HEK293 (cell line): ENCODE data around the gene SLC9A9.

Source experiments
- CTCF ChIA-PET: fragments of 350-600 bp; formaldehyde crosslinking; extraction: SDS; loops from one replicate; lab custom pipeline; 2021; ENCODE audit warnings: antibody characterized with exemption; lab: Yijun Ruan, JAX
- POLR2A ChIA-PET: fragments of 300-600 bp; formaldehyde crosslinking; extraction: SDS; loops from one replicate; lab custom pipeline; 2020; ENCODE audit warnings: antibody characterized with exemption, inconsistent platforms; lab: Yijun Ruan, JAX
- H3K27ac ChIP-seq: fragments of 200-500 bp; sonication (Bioruptor generic); 2 replicates; pipeline ENCODE4 v1.5.1; 2014; ENCODE audit warnings: low read depth, low read length, control low read depth, inconsistent platforms; ENCODE audit errors: extremely low read depth
- H3K36me3 ChIP-seq, 2 experiments: fragments of 200-500 bp in 1 of 2; sonication (Bioruptor generic) in 1 of 2; 1 replicate in 1 of 2; 2 replicates in 1 of 2; pipeline ENCODE4 v1.5.1; 2014 to 2017; ENCODE audit warnings: inconsistent platforms in 2 of 2, low read length in 2 of 2; ENCODE audit not compliant: control insufficient read depth in 2 of 2, insufficient read depth in 1 of 2
- H3K4me1 ChIP-seq: fragments of 200-500 bp; sonication (Bioruptor generic); 2 replicates; pipeline ENCODE4 v1.5.1; 2014; ENCODE audit warnings: mild to moderate bottlenecking, low read length, inconsistent platforms; ENCODE audit not compliant: control insufficient read depth, insufficient read depth
- H3K4me3 ChIP-seq: 2 replicates; pipeline ENCODE4 v1.5.1; 2011; ENCODE audit warnings: low read depth, mild to moderate bottlenecking, control low read depth, low read length, moderate library complexity
- H3K9me3 ChIP-seq: fragments of 200-500 bp; sonication (Bioruptor generic); 2 replicates; pipeline ENCODE4 v1.5.1; 2014; ENCODE audit warnings: low read depth, low read length, inconsistent platforms; ENCODE audit not compliant: control insufficient read depth, insufficient read depth
- KLF7 ChIP-seq: fragments of 450-650 bp; formaldehyde crosslinking; IDR thresholded peaks from 2 replicates; pipeline ENCODE4 v1.5.1; 2016; ENCODE audit warnings: missing biosample characterization, missing genetic modification characterization, borderline replicate concordance
- ZNF133 ChIP-seq: fragments of 450-650 bp; formaldehyde crosslinking; IDR thresholded peaks from 2 replicates; pipeline ENCODE4 v1.5.1; 2016; ENCODE audit warnings: missing biosample characterization, missing genetic modification characterization
- ZNF174 ChIP-seq: fragments of 450-650 bp; formaldehyde crosslinking; IDR thresholded peaks from 2 replicates; pipeline ENCODE4 v1.5.0; 2017; ENCODE audit warnings: missing biosample characterization, mild to moderate bottlenecking, missing genetic modification characterization
- ZNF184 ChIP-seq: fragments of 450-650 bp; IDR thresholded peaks from 2 replicates; pipeline ENCODE4 v1.5.1; 2018; ENCODE audit warnings: missing biosample characterization, mild to moderate bottlenecking, missing genetic modification characterization
- ZNF302 ChIP-seq: fragments of 450-650 bp; formaldehyde crosslinking; IDR thresholded peaks from 2 replicates; pipeline ENCODE4 v1.5.1; 2016; ENCODE audit warnings: missing biosample characterization, missing genetic modification characterization, low read depth
- ZNF311 ChIP-seq: fragments of 450-650 bp; formaldehyde crosslinking; IDR thresholded peaks from 2 replicates; pipeline ENCODE4 v1.5.1; 2017; ENCODE audit warnings: missing biosample characterization, missing genetic modification characterization, borderline replicate concordance
- ZNF404 ChIP-seq: fragments of 450-650 bp; formaldehyde crosslinking; IDR thresholded peaks from 2 replicates; pipeline ENCODE4 v1.5.1; 2017; ENCODE audit warnings: missing biosample characterization, missing genetic modification characterization
- ZNF426 ChIP-seq: fragments of 450-650 bp; formaldehyde crosslinking; IDR thresholded peaks from 2 replicates; pipeline ENCODE4 v1.5.1; 2017; ENCODE audit warnings: missing biosample characterization, missing genetic modification characterization, mild to moderate bottlenecking, inconsistent platforms, moderate library complexity
- ZNF514 ChIP-seq: fragments of 450-650 bp; formaldehyde crosslinking; IDR thresholded peaks from 2 replicates; pipeline ENCODE4 v1.5.1; 2016; ENCODE audit warnings: missing biosample characterization, missing genetic modification characterization
- ZNF529 ChIP-seq: fragments of 450-650 bp; formaldehyde crosslinking; IDR thresholded peaks from 2 replicates; pipeline ENCODE4 v1.5.1; 2017; ENCODE audit warnings: missing genetic modification characterization, missing biosample characterization; ENCODE audit not compliant: insufficient replicate concordance
- ZNF600 ChIP-seq: fragments of 450-650 bp; formaldehyde crosslinking; IDR thresholded peaks from 2 replicates; pipeline ENCODE4 v1.5.1; 2016; ENCODE audit warnings: missing biosample characterization, missing genetic modification characterization
- ZNF670 ChIP-seq: fragments of 450-650 bp; formaldehyde crosslinking; IDR thresholded peaks from 2 replicates; pipeline ENCODE4 v1.5.1; 2016; ENCODE audit warnings: missing biosample characterization, missing genetic modification characterization, low read depth
- ZNF777 ChIP-seq: fragments of 450-650 bp; formaldehyde crosslinking; IDR thresholded peaks from 2 replicates; pipeline ENCODE4 v1.5.1; 2017; ENCODE audit warnings: missing biosample characterization, missing genetic modification characterization, borderline replicate concordance
- ZSCAN30 ChIP-seq: fragments of 450-650 bp; IDR thresholded peaks from 2 replicates; pipeline ENCODE4 v1.5.1; 2018; ENCODE audit warnings: missing biosample characterization, mild to moderate bottlenecking, missing genetic modification characterization, moderate library complexity
- TF ChIP-seq, protein P1 (sequence below): fragments of 450-650 bp; formaldehyde crosslinking; IDR thresholded peaks from 2 replicates; pipeline ENCODE4 v1.5.1; 2016; ENCODE audit warnings: missing biosample characterization, missing genetic modification characterization
- TF ChIP-seq, protein P2 (sequence below): fragments of 450-650 bp; formaldehyde crosslinking; IDR thresholded peaks from 2 replicates; pipeline ENCODE4 v1.5.1; 2017; ENCODE audit warnings: missing biosample characterization, mild to moderate bottlenecking, missing genetic modification characterization, moderate library complexity
- TF ChIP-seq, protein P3 (sequence below): fragments of 450-650 bp; IDR thresholded peaks from 2 replicates; pipeline ENCODE4 v1.5.1; 2018; ENCODE audit warnings: missing biosample characterization, mild to moderate bottlenecking, missing genetic modification characterization
- TF ChIP-seq, protein P4 (sequence below): fragments of 450-650 bp; formaldehyde crosslinking; IDR thresholded peaks from 2 replicates; pipeline ENCODE4 v1.5.1; 2016; ENCODE audit warnings: missing biosample characterization, missing genetic modification characterization, low read depth
- TF ChIP-seq, protein P5 (sequence below): fragments of 450-650 bp; formaldehyde crosslinking; IDR thresholded peaks from 2 replicates; pipeline ENCODE4 v1.5.1; 2017; ENCODE audit warnings: missing biosample characterization, missing genetic modification characterization

The SLC9A9 gene

DNA sequence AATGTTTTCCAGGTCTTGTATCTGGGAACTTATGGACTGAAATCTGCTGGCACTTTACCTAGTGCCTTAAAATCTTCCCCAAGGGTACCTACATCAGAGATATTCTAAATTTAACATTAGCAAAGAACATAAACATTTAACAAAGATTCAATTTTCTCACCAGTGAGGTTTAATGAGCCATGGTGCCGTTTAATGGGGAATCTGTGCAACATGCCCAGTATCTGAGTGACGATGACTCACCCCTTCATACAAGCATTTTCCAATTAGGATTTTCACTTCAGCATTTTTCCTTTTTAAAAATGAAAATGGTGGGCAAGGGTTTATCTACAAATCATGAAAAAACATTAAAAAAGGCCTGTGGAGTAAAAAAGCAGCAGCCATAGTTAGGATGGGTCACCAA, 189.4 kb downstream of the SLC9A9 start (continued):
- TF ChIP-seq ZNF302 (tag by site-specific recombination): no peak
- TF ChIP-seq ZNF311: no peak
- TF ChIP-seq, protein P1, sequence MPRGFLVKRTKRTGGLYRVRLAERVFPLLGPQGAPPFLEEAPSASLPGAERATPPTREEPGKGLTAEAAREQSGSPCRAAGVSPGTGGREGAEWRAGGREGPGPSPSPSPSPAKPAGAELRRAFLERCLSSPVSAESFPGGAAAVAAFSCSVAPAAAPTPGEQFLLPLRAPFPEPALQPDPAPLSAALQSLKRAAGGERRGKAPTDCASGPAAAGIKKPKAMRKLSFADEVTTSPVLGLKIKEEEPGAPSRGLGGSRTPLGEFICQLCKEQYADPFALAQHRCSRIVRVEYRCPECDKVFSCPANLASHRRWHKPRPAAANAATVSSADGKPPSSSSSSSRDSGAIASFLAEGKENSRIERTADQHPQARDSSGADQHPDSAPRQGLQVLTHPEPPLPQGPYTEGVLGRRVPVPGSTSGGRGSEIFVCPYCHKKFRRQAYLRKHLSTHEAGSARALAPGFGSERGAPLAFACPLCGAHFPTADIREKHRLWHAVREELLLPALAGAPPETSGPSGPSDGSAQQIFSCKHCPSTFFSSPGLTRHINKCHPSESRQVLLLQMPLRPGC (tag by site-specific recombination): no peak
- no peak for TF ChIP-seq ZNF426 (tag by site-specific recombination)
- TF ChIP-seq, protein P2, sequence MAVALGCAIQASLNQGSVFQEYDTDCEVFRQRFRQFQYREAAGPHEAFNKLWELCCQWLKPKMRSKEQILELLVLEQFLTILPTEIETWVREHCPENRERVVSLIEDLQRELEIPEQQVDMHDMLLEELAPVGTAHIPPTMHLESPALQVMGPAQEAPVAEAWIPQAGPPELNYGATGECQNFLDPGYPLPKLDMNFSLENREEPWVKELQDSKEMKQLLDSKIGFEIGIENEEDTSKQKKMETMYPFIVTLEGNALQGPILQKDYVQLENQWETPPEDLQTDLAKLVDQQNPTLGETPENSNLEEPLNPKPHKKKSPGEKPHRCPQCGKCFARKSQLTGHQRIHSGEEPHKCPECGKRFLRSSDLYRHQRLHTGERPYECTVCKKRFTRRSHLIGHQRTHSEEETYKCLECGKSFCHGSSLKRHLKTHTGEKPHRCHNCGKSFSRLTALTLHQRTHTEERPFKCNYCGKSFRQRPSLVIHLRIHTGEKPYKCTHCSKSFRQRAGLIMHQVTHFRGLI (tag by site-specific recombination): no peak
- TF ChIP-seq ZNF184 (tag by site-specific recombination): no peak
- no peak for TF ChIP-seq ZNF133
- TF ChIP-seq, protein P3, sequence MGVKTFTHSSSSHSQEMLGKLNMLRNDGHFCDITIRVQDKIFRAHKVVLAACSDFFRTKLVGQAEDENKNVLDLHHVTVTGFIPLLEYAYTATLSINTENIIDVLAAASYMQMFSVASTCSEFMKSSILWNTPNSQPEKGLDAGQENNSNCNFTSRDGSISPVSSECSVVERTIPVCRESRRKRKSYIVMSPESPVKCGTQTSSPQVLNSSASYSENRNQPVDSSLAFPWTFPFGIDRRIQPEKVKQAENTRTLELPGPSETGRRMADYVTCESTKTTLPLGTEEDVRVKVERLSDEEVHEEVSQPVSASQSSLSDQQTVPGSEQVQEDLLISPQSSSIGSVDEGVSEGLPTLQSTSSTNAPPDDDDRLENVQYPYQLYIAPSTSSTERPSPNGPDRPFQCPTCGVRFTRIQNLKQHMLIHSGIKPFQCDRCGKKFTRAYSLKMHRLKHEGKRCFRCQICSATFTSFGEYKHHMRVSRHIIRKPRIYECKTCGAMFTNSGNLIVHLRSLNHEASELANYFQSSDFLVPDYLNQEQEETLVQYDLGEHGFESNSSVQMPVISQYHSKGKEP (tag by site-specific recombination): no peak
- no peak for TF ChIP-seq ZNF777 (tag by site-specific recombination)
- TF ChIP-seq, protein P4, sequence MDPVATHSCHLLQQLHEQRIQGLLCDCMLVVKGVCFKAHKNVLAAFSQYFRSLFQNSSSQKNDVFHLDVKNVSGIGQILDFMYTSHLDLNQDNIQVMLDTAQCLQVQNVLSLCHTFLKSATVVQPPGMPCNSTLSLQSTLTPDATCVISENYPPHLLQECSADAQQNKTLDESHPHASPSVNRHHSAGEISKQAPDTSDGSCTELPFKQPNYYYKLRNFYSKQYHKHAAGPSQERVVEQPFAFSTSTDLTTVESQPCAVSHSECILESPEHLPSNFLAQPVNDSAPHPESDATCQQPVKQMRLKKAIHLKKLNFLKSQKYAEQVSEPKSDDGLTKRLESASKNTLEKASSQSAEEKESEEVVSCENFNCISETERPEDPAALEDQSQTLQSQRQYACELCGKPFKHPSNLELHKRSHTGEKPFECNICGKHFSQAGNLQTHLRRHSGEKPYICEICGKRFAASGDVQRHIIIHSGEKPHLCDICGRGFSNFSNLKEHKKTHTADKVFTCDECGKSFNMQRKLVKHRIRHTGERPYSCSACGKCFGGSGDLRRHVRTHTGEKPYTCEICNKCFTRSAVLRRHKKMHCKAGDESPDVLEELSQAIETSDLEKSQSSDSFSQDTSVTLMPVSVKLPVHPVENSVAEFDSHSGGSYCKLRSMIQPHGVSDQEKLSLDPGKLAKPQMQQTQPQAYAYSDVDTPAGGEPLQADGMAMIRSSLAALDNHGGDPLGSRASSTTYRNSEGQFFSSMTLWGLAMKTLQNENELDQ (tag by site-specific recombination): no peak
- TF ChIP-seq, protein P5, sequence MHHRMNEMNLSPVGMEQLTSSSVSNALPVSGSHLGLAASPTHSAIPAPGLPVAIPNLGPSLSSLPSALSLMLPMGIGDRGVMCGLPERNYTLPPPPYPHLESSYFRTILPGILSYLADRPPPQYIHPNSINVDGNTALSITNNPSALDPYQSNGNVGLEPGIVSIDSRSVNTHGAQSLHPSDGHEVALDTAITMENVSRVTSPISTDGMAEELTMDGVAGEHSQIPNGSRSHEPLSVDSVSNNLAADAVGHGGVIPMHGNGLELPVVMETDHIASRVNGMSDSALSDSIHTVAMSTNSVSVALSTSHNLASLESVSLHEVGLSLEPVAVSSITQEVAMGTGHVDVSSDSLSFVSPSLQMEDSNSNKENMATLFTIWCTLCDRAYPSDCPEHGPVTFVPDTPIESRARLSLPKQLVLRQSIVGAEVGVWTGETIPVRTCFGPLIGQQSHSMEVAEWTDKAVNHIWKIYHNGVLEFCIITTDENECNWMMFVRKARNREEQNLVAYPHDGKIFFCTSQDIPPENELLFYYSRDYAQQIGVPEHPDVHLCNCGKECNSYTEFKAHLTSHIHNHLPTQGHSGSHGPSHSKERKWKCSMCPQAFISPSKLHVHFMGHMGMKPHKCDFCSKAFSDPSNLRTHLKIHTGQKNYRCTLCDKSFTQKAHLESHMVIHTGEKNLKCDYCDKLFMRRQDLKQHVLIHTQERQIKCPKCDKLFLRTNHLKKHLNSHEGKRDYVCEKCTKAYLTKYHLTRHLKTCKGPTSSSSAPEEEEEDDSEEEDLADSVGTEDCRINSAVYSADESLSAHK (tag by site-specific recombination): no peak

DNA sequence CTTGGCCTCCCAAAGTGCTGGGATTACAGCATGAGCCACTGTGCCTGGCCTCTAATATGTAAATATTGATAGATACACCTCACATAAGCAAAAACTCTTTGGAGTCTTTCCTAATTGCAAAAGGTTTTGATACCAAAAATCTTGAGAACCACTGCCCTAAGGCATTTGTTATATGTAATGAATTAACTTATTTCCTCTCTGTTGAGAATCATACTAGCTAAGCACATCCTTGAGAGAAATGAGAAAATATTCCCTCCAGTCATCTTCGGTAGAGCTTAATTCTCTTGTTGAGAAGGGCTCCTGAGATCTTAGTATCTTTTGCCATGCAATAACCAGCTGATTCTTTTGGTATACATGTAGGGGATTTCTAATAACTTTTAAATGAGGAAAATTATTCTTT, 190.2 kb downstream of the SLC9A9 start:
- CTCF ChIA-PET: interaction anchor here (0.5 kb wide), 1 partner anchor 794 kb away, joined by 3 read pairs; no protein-coding TSS in a partner anchor

DNA sequence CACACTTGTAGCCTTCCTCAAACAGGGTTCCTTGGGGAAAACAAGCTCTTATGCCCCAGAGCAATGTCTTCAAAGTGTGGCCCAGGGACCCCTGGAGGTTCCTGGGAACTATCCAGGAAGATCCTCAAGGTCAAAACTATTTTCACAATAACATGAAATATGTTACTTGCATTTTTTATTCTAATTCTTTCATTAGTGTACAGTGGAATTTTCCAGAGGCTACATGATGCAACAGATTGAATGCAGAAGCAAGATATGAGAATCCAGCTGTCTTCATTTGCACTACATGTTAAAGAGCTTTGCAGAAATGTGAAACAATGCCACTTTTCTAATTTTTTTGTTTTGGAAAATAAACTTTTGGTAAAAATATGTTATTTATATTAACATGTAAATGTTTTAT, 190.9 kb downstream of the SLC9A9 start:
- no peaks in the 10 kb centered on the region for H3K36me3 ChIP-seq
- ChIA-PET POLR2A (interaction anchor here (0.9 kb wide), 1 partner anchor 612 kb away, joined by 4 read pairs; no protein-coding TSS in a partner anchor), CTCF (interaction anchor here (0.5 kb wide), 1 partner anchor 795 kb away, joined by 3 read pairs; no protein-coding TSS in a partner anchor)
- no peak overlapping the region for H3K4me3 ChIP-seq
- no peaks in the 10 kb centered on the region for H3K4me1 ChIP-seq
- no peaks in the 10 kb centered on the region for H3K9me3 ChIP-seq
- no peak overlapping the region for H3K27ac ChIP-seq
- TF ChIP-seq KLF7 (no peak), ZNF514 (tag by site-specific recombination) (no peak), ZSCAN30 (tag by site-specific recombination) (no peak), ZNF174 (no peak), ZNF404 (no peak)

More for the DNA sequence above, 190.2 kb downstream of the SLC9A9 start:
- H3K36me3 ChIP-seq: no peaks in the 10 kb centered on the region
- no peaks in the 10 kb centered on the region for H3K9me3 ChIP-seq
- no peak overlapping the region for H3K4me3 ChIP-seq
- TF ChIP-seq ZNF670 (tag by site-specific recombination) (no peak), ZNF529 (tag by site-specific recombination) (no peak), ZNF600 (no peak)
- H3K27ac ChIP-seq: no peak overlapping the region
- no peaks in the 10 kb centered on the region for H3K4me1 ChIP-seq
- POLR2A ChIA-PET: interaction anchor here (0.9 kb wide), 1 partner anchor 613 kb away, joined by 4 read pairs; no protein-coding TSS in a partner anchor
